Fibroblast of skin of right biceps (primary cell): ENCODE results near the gene TMEM91.
"Not testable (repeated sequence)": the region's sequence is repeated elsewhere in the genome, so short reads cannot be mapped to it uniquely, and the experiment has no call there.

Experiments
- DNase-seq: peaks from one replicate; pipeline ENCODE4 v3.0.0-alpha.2; 2013

The TMEM91 gene

GRCh38 chr19:41381536-41381935 is 5.2 kb downstream of the TMEM91 start:
- DNase-seq = not testable (repeated sequence)

- no peak for DNase-seq
Observed at GRCh38 chr19:41384351-41384750, 8.0 kb downstream of the TMEM91 start.

- no peak for DNase-seq
Observed at GRCh38 chr19:41386442-41386841, 10.1 kb downstream of the TMEM91 start.

- DNase-seq = no peak
Observed at GRCh38 chr19:41391618-41392017, 15.3 kb downstream of the TMEM91 start.

- DNase-seq = no peak
Observed at GRCh38 chr19:41392775-41393174, 16.4 kb downstream of the TMEM91 start.

- no peak for DNase-seq
Observed at GRCh38 chr19:41395355-41395754, 19.0 kb downstream of the TMEM91 start.

GRCh38 chr19:41397086-41398049 is 21.0 kb downstream of the TMEM91 start, which contains the start of the genes BCKDHA and EXOSC5:
Gene BCKDHA (plus strand): TSS chr19:41397818. CDS start chr19:41397828, 10 bp downstream.
Gene EXOSC5 (minus strand): TSS chr19:41397359. CDS start chr19:41397328, 31 bp downstream.
- DNase-seq = peak; percentile 100

- no peak for DNase-seq
Observed at GRCh38 chr19:41398050-41398418, 21.7 kb downstream of the TMEM91 start.

- no peak for DNase-seq
Observed at GRCh38 chr19:41398598-41398997, 22.3 kb downstream of the TMEM91 start.

GRCh38 chr19:41399091-41399490 is 22.8 kb downstream of the TMEM91 start:
- no peak for DNase-seq

- DNase-seq = no peak
Observed at GRCh38 chr19:41399525-41399924, 23.2 kb downstream of the TMEM91 start.

GRCh38 chr19:41401483-41401882 is 25.1 kb downstream of the TMEM91 start:
- no peak for DNase-seq

GRCh38 chr19:41402010-41402409 is 25.7 kb downstream of the TMEM91 start:
- DNase-seq = no peak

GRCh38 chr19:41403181-41403970 is 27.0 kb downstream of the TMEM91 start:
- no peak for DNase-seq

- no peak for DNase-seq
Observed at GRCh38 chr19:41405776-41406175, 29.4 kb downstream of the TMEM91 start.

- DNase-seq = no peak
Observed at GRCh38 chr19:41407271-41407670, 30.9 kb downstream of the TMEM91 start.

GRCh38 chr19:41408256-41408655 is 31.9 kb downstream of the TMEM91 start:
- no peak for DNase-seq

GRCh38 chr19:41408846-41409245 is 32.5 kb downstream of the TMEM91 start:
- DNase-seq = not testable (repeated sequence)

- peak; percentile 33 for DNase-seq
Observed at GRCh38 chr19:41409288-41409687, 33.0 kb downstream of the TMEM91 start.

GRCh38 chr19:41410336-41411054 is 34.2 kb downstream of the TMEM91 start:
- DNase-seq = no peak

GRCh38 chr19:41411100-41411967 is 35.0 kb downstream of the TMEM91 start:
- no peak for DNase-seq

GRCh38 chr19:41411968-41412265 is 35.6 kb downstream of the TMEM91 start:
- no peak for DNase-seq
